Psoas muscle (tissue), 8 donors: ENCODE results near the gene POLDIP3. TPM values are rescaled to one million over a fixed set of nuclear protein-coding genes. Genes with fewer than 3 reads are reported as not detected.
"Not testable (repeated sequence)": the region's sequence is repeated elsewhere in the genome, so short reads cannot be mapped to it uniquely, and the experiment has no call there.

Experiments used
- ATAC-seq, 4 donors: fragments of 200-7000 bp; cut with Tn5 transposase; one replicate each; pipeline ENCODE4 v1.9.1; 2020; ENCODE audit warnings: moderate library complexity in 3 of 4, mild to moderate bottlenecking in 2 of 4
- DNase-seq, 2 donors: peaks; one replicate each; pipeline ENCODE4 v3.0.0-alpha.2; 2020
- H3K27ac ChIP-seq: fragments of 200-600 bp; one replicate; pipeline ENCODE4 v1.8.0; 2022
- H3K27me3 ChIP-seq, 3 donors: fragments of 200-600 bp in 1 of 3; one replicate each; pipeline versions ENCODE4 v1.6.1 to v1.8.0; 2013 to 2022; ENCODE audit warnings: low read length in 2 of 3, mild to moderate bottlenecking in 2 of 3, moderate library complexity in 1 of 3; ENCODE audit not compliant: insufficient read depth in 3 of 3
- H3K36me3 ChIP-seq, 2 donors: fragments of 200-600 bp in 1 of 2; one replicate each; pipeline versions ENCODE4 v1.6.1 to v1.8.0; 2013 to 2022; ENCODE audit warnings: low read depth in 1 of 2, mild to moderate bottlenecking in 1 of 2, moderate library complexity in 1 of 2; ENCODE audit not compliant: insufficient read depth in 1 of 2
- H3K4me1 ChIP-seq: fragments of 200-600 bp; one replicate; pipeline ENCODE4 v1.8.0; 2022
- H3K4me3 ChIP-seq: fragments of 200-600 bp; one replicate; pipeline ENCODE4 v1.8.0; 2022; ENCODE audit warnings: mild to moderate bottlenecking
- H3K9me3 ChIP-seq: fragments of 200-600 bp; one replicate; pipeline ENCODE4 v1.8.0; 2022
- WGBS, 3 donors: extraction: QIAGEN DNeasy Blood & Tissue Kit; methylation state at CpG; one replicate each; pipeline versions ENCODE4 v1.1.6 to v1.1.7; 2013; 5-methylcytosine and 5-hydroxymethylcytosine counted together
- intact Hi-C, 2 donors: fragments of 100-400 bp; cut with DNase I; formaldehyde crosslinking; loops; one replicate each; pipeline versions ENCODE4 v1.11.0 to v1.14.2; 2022
- polyA plus RNA-seq, 3 donors: library from polyadenylated mRNA; stranded (reverse); fragments of 200-250 nt; gene quantifications; one replicate each; pipeline ENCODE4 v1.2.3, GENCODE V29; 2013
- total RNA-seq, 4 donors: library from RNA; stranded (reverse); fragmentation: NEBNext Ultra II Directional in 2 of 4; extraction: Animal tissue kit (Norgen Biotek cat#: 25700) in 2 of 4; gene quantifications; one replicate each; pipeline versions ENCODE4 v1.2.1 to v1.2.4, GENCODE V29; 2021 to 2023
- TF ChIP-seq, protein P1 (sequence below): fragments of 200-600 bp; IDR thresholded peaks from one replicate; pipeline ENCODE4 v1.8.0; 2022; ENCODE audit warnings: antibody characterized with exemption
- donor health status: healthy with polysubstance abuse.
- donor health status: DM: no; HTN: no; CAD: no; lungs with moderate emphysema.
- donor health status: Bipolar disorder and iron deficiency.
- donor health status: healthy.
- donor health status: DM: yes; HTN: yes; CAD: no.
- donor health status: DM: no; HTN: no; CAD: no.
- donor health status: DM: no; HTN: no; CAD: no.
- donor health status: DM: yes; HTN: yes; CAD: no.

POLDIP3 gene
- total and polyA plus RNA-seq, 7 donors = 25.0 to 47.1 (median 32.6) TPM

DNA sequence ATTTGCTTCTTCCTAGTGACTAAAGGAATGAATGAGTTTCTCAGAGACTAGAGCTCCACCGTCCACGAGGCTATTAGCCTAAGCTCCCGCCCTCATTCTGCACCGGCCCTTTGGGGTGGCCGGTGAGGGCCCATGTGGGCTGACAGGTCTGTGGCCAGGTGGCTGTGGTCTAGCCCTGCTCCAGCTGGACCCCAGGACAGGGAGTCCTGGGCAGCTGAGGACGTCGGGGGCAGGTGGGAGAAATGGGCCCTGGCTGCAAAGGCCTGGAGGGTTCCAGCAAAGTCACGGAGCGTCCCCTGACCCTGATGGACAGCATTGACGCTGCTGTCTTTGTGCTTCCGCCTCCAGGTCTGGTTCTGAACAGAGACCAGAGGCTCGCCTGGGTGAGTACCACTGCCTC, 48.7 kb downstream of the POLDIP3 start:
- WGBS, 3 donors = 95 to 98% (median 97%) methylated on average over 12 of the region's 12 CpGs
- ATAC-seq (no peak), DNase-seq (no peak)
- Histone ChIP-seq H3K4me3 (no peak overlapping the region), H3K9me3 (no peaks in the 10 kb centered on the region), H3K4me1 (no peaks in the 10 kb centered on the region), H3K36me3 (peaks cover 0 to 9% of the 10 kb centered on the region in 2 donors), H3K27ac (no peak overlapping the region), H3K27me3 (no peaks in the 10 kb centered on the region)
- intact Hi-C loops = no loop called here
- TF ChIP-seq, protein P1, sequence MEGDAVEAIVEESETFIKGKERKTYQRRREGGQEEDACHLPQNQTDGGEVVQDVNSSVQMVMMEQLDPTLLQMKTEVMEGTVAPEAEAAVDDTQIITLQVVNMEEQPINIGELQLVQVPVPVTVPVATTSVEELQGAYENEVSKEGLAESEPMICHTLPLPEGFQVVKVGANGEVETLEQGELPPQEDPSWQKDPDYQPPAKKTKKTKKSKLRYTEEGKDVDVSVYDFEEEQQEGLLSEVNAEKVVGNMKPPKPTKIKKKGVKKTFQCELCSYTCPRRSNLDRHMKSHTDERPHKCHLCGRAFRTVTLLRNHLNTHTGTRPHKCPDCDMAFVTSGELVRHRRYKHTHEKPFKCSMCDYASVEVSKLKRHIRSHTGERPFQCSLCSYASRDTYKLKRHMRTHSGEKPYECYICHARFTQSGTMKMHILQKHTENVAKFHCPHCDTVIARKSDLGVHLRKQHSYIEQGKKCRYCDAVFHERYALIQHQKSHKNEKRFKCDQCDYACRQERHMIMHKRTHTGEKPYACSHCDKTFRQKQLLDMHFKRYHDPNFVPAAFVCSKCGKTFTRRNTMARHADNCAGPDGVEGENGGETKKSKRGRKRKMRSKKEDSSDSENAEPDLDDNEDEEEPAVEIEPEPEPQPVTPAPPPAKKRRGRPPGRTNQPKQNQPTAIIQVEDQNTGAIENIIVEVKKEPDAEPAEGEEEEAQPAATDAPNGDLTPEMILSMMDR = no peak

DNA sequence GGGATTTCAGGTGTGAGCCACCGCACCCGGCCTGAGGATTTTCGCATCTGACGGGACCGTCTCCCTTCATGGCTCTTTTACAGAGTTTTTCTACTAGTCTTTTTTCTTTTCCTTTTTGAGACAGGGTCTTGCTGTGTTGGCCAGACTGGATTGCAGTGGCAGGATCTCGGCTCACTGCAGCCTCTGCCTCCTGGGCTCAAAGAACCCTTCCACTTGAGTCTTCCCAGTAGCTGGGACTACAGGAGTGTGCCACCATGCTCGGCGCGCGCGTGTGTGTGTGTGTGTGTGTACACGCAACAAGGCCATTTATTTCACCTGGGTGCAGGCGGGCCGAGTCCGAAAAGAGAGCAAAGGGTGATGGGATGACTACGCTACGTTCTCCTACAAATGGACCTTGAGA, 50.0 kb downstream of the POLDIP3 start:
- intact Hi-C loops = no loop called here
- no peak for DNase-seq
- TF ChIP-seq, protein P1 = no peak
- ATAC-seq = no peak
- WGBS, 3 donors = 97 to 98% (median 98%) methylated on average over 17 of the region's 17 CpGs
- H3K36me3 ChIP-seq = no peaks in the 10 kb centered on the region
- no peaks in the 10 kb centered on the region for H3K9me3 ChIP-seq
- no peak overlapping the region for H3K4me3 ChIP-seq
- no peaks in the 10 kb centered on the region for H3K4me1 ChIP-seq
- H3K27me3 ChIP-seq = no peaks in the 10 kb centered on the region
- no peak overlapping the region for H3K27ac ChIP-seq

DNA sequence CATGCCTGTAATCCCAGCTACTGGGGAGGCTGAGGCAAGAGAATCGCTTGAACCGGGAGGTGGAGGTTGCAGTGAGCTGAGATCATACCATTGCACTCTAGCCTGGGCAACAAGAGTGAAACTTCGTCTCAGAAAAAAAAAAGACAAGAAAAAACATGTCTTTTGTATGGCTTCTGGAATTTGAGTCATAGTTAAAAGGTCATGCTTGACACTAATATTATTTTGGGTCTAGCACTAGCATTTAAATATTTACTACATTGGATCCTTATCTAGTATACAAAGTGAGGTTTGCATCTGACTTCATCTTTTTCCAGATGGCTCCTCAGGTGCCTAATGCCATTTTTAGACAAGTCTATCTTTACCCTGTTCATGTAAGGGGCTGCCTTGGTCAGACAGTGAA, 50.7 kb downstream of the POLDIP3 start:
- H3K27me3 ChIP-seq, intact Hi-C loops, H3K27ac ChIP-seq, ATAC-seq, H3K9me3 ChIP-seq, H3K4me1 ChIP-seq, DNase-seq, H3K36me3 ChIP-seq, H3K4me3 ChIP-seq: not testable (repeated sequence)
- 78 to 89% (median 88%) methylated on average over 3 of the region's 3 CpGs for WGBS, 3 donors

DNA sequence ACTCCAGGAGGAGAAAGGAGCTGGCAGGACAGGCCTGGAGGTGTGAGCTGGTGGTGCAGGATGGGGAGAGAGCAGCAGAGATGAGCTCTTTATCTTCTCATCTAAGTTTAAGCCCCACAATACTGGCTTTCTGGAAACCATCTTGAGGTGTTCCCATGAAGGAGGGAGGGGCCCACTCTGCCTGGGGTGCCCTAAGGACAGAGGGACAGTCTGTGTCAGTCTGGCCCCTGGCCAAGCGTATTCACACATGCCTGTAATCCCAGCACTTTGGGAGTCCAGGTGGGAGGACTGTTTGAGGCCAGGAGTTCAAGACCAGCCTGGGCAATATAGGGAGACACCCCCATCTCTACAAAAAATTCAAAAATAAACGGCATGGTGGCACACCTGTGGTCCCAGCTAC, 52.0 kb downstream of the POLDIP3 start:
- DNase-seq (no peak), ATAC-seq (no peak)
- Histone ChIP-seq H3K4me3 (no peak overlapping the region), H3K4me1 (no peaks in the 10 kb centered on the region), H3K36me3 (no peaks in the 10 kb centered on the region), H3K9me3 (no peaks in the 10 kb centered on the region), H3K27me3 (no peaks in the 10 kb centered on the region), H3K27ac (no peak overlapping the region)
- WGBS, 3 donors = 76 to 83% (median 79%) methylated on average over 2 of the region's 2 CpGs
- TF ChIP-seq, protein P1 = no peak
- intact Hi-C loops = no loop called here

DNA sequence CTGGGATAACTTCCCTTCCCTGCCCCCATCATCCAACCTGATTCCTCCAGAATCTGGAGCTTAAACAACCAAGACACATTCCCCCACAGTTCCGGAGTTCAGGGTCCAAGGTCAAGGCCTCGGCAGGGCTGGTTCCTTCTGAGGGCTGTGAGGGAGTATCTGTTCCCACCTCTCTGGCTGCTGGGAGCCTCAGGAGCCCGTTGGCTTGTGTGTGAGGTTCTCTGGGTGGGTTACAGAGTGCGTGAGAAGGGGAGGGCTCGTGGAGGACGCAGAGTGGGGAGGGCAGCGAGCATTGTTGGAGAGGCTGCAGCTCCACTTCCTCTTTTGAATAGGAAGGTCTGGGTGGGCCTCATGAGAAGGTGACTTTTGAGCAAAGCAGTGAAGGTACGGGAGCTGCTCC, 52.4 kb downstream of the POLDIP3 start:
- Histone ChIP-seq H3K27ac (no peak overlapping the region), H3K27me3 (no peaks in the 10 kb centered on the region), H3K4me1 (no peaks in the 10 kb centered on the region), H3K36me3 (no peaks in the 10 kb centered on the region), H3K4me3 (no peak overlapping the region), H3K9me3 (no peaks in the 10 kb centered on the region)
- intact Hi-C loops = no loop called here
- ATAC-seq (no peak), DNase-seq (no peak)
- TF ChIP-seq, protein P1 = no peak
- WGBS, 3 donors = 54 to 59% (median 57%) methylated on average over 8 of the region's 8 CpGs
